ENCODE data around the gene FBXO28. TPM values are rescaled to one million over a fixed set of nuclear protein-coding genes. Genes with fewer than 3 reads are reported as not detected.

Gene FBXO28
- total and polyA plus RNA-seq, 8 donors = 4.9 to 14.9 (median 11.0) TPM

DNA sequence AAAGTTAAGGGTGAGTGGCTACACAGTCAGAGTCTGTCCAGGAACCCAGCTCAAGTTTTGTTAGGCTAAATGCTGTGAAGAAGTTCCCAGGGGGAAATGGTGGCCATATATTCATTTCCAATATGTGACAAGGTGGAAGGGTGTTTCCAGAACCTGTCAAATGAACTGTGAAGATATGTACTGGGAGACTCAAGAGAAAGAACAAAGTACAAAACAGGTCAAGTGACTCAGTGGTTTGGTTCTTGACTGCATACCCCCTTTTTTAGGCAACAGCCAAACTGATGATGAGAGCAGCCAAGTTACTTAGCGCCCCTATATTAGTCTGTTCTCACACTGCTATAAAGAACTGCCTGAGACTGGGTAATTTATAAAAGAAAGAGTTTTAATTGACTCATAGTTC, 18.6 kb upstream of the FBXO28 start:
- TF ChIP-seq CTCF (IDR thresholded peaks at IDR 0.05) = no peak
- H3K9me3 ChIP-seq = no peaks in the 10 kb centered on the region
- no peaks in the 10 kb centered on the region for H3K4me1 ChIP-seq
- DNase-seq = no peak
- no peak overlapping the region for H3K4me3 ChIP-seq
- no peaks in the 10 kb centered on the region for H3K27me3 ChIP-seq
- FAIRE-seq = no peak
- 68 to 71% methylated on average over 1 of the region's 1 CpG for WGBS, 2 donors
- H3K27ac ChIP-seq = no peak overlapping the region
- ATAC-seq = no peak
- no peaks in the 10 kb centered on the region for H3K36me3 ChIP-seq
- intact Hi-C loops (cut with DNase I) = no loop called here

DNA sequence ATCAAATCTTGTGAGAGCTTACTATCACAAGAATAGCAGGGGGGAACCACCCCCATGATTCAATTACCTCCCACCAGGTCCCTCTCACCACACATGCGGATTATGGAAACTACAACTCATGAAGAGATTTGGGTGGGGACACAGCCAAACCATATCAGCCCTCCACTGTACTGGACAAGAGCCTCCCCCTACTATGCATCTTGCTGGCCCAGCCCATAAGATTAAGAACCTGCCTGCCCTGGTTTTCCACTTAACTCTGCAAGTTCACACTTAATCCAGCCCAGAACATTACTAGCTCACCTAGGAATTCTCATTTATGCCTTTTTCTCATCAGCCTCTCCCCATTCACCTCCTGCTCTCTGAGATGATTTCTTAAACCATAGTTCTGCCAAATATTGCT, 18.0 kb upstream of the FBXO28 start:
- Histone ChIP-seq H3K27me3 (no peaks in the 10 kb centered on the region), H3K36me3 (no peaks in the 10 kb centered on the region), H3K9me3 (no peaks in the 10 kb centered on the region), H3K4me1 (no peaks in the 10 kb centered on the region), H3K27ac (no peak overlapping the region), H3K4me3 (no peak overlapping the region)
- ATAC-seq (no peak), FAIRE-seq (no peak), DNase-seq (no peak)
- WGBS, 2 donors = 82 to 89% methylated on average over 1 of the region's 1 CpG
- intact Hi-C loops (cut with DNase I) = no loop called here
- no peak for TF ChIP-seq CTCF (IDR thresholded peaks at IDR 0.05)

DNA sequence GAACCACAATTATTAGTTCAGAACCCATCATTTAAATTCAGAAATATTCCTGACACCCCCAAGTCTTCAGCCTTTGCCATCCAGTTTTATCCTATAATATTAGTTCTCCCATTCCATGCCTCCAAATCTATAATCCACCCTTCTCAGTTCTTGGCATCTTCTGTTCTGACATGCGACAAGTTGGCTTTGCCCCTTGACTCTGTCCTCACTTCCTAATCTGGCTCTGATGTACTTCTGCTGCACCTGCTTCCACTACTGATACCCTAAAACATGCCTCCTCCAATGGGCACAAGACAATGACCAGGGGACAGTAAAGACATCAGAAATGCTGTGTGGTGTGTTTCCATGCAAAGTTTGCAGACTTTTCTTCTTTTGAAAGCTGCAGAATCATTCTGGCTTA, 17.1 kb upstream of the FBXO28 start:
- DNase-seq (no peak), FAIRE-seq (no peak), ATAC-seq (no peak)
- H3K4me3 ChIP-seq = no peak overlapping the region
- no peak overlapping the region for H3K27ac ChIP-seq
- H3K9me3 ChIP-seq = no peaks in the 10 kb centered on the region
- TF ChIP-seq CTCF (IDR thresholded peaks at IDR 0.05) = no peak
- 89 to 91% methylated on average over 1 of the region's 1 CpG for WGBS, 2 donors
- H3K27me3 ChIP-seq = no peaks in the 10 kb centered on the region
- no peaks in the 10 kb centered on the region for H3K4me1 ChIP-seq
- no peaks in the 10 kb centered on the region for H3K36me3 ChIP-seq
- intact Hi-C loops (cut with DNase I) = no loop called here

DNA sequence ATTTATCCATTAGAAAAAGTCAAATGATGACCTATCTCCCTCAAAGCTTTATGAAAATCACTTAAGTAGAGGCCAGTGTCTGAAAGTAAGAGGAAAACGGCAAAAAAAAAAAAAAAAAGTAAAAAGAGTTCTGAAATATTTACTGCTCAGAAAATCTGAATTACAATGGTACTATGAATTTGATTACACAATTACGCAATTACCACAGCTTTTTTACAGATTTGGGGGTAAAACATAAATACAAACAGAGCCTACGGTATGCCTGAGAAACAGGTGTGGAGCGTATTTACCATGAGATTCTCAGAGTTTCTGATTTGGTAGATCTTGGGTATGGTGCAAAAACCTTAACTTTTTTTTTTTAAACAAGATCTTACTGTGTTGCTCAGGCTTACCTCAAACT, 15.9 kb upstream of the FBXO28 start:
- Histone ChIP-seq H3K4me3 (no peak overlapping the region), H3K36me3 (no peaks in the 10 kb centered on the region), H3K27ac (no peak overlapping the region), H3K4me1 (no peaks in the 10 kb centered on the region), H3K9me3 (no peaks in the 10 kb centered on the region), H3K27me3 (no peaks in the 10 kb centered on the region)
- intact Hi-C loops (cut with DNase I) = no loop called here
- DNase-seq (no peak), ATAC-seq (no peak), FAIRE-seq (no peak)
- no peak for TF ChIP-seq CTCF (IDR thresholded peaks at IDR 0.05)
- WGBS, 2 donors = 88 to 93% methylated on average over 4 of the region's 4 CpGs

- Histone ChIP-seq H3K27me3 (no peaks in the 10 kb centered on the region), H3K36me3 (no peaks in the 10 kb centered on the region), H3K9me3 (no peaks in the 10 kb centered on the region), H3K4me3 (no peak overlapping the region), H3K4me1 (peaks cover 0 to 5% (median 0%) of the 10 kb centered on the region in 3 donors), H3K27ac (peak overlapping the region in 1 of 4 donors; percentile 44)
- TF ChIP-seq CTCF (IDR thresholded peaks at IDR 0.05) = no peak
- 11 to 18% methylated on average over 5 of the region's 5 CpGs for WGBS, 2 donors
- ATAC-seq (peak; percentile 89 to 98 (median 96)), DNase-seq (peak in 2 of 6 donors; percentile 29 to 33), FAIRE-seq (no peak)
- intact Hi-C loops (cut with DNase I) = no loop called here
These were observed 7.2 kb upstream of the FBXO28 start for GRCh38 chr1:224106568-224107281.
